Astrocyte (in vitro differentiated cells and primary cell): ENCODE measurements around the gene MON1B. TPM values are rescaled to one million over a fixed set of nuclear protein-coding genes. Genes with fewer than 3 reads are reported as not detected.

Source experiments
- DNase-seq: peaks from one replicate; pipeline ENCODE4 v3.0.0-alpha.2; 2010; ENCODE audit warnings: low read depth
- FAIRE-seq: peaks from 2 replicates; lab custom pipeline; 2011; peaks lifted over from hg19 to GRCh38; lab: Jason Lieb, UNC
- H2AFZ ChIP-seq: 2 replicates; pipeline ENCODE4 v1.6.0; 2012; ENCODE audit warnings: low read depth, low read length, inconsistent platforms
- H3K27ac ChIP-seq: 2 replicates; pipeline ENCODE4 v1.5.1; 2011; ENCODE audit warnings: low read depth, low read length, inconsistent platforms
- H3K27me3 ChIP-seq: 2 replicates; pipeline ENCODE4 v1.6.0; 2011; ENCODE audit warnings: low read length, inconsistent platforms; ENCODE audit not compliant: insufficient read depth
- H3K36me3 ChIP-seq: 2 replicates; pipeline ENCODE4 v1.5.1; 2011; ENCODE audit warnings: low read length, inconsistent platforms; ENCODE audit not compliant: insufficient read depth
- H3K4me1 ChIP-seq: 2 replicates; pipeline ENCODE4 v1.5.1; 2011; ENCODE audit warnings: low read length, inconsistent platforms; ENCODE audit not compliant: insufficient read depth
- H3K4me2 ChIP-seq: 2 replicates; pipeline ENCODE4 v1.6.0; 2012; ENCODE audit warnings: low read length, inconsistent platforms
- H3K4me3 ChIP-seq: 2 replicates; pipeline ENCODE4 v1.5.1; 2011; ENCODE audit warnings: low read depth, mild to moderate bottlenecking, low read length, inconsistent platforms; ENCODE audit not compliant: insufficient read depth
- H3K79me2 ChIP-seq: 2 replicates; pipeline ENCODE4 v1.6.0; 2012; ENCODE audit warnings: mild to moderate bottlenecking, low read length, inconsistent platforms; ENCODE audit not compliant: insufficient read depth
- H3K9ac ChIP-seq: 2 replicates; pipeline ENCODE4 v1.6.0; 2012; ENCODE audit warnings: mild to moderate bottlenecking, low read length, inconsistent platforms
- H3K9me3 ChIP-seq: 2 replicates; pipeline ENCODE4 v1.5.1; 2012; ENCODE audit warnings: low read depth, mild to moderate bottlenecking, low read length, inconsistent platforms; ENCODE audit not compliant: insufficient read depth
- H4K20me1 ChIP-seq: 2 replicates; pipeline ENCODE4 v1.6.0; 2012; ENCODE audit warnings: low read length, inconsistent platforms; ENCODE audit not compliant: insufficient read depth
- H3K27ac Mint-ChIP-seq: one replicate; pipeline ENCODE4 v1.8.0; 2021; ENCODE audit warnings: mild to moderate bottlenecking, mixed read lengths; ENCODE audit not compliant: unreplicated experiment
- H3K27me3 Mint-ChIP-seq: one replicate; pipeline ENCODE4 v1.8.0; 2021; ENCODE audit warnings: low read depth, mixed read lengths; ENCODE audit not compliant: unreplicated experiment
- H3K36me3 Mint-ChIP-seq: one replicate; pipeline ENCODE4 v1.8.0; 2021; ENCODE audit warnings: low read depth, mixed read lengths; ENCODE audit not compliant: unreplicated experiment
- H3K4me1 Mint-ChIP-seq: one replicate; pipeline ENCODE4 v1.8.0; 2021; ENCODE audit warnings: low read depth, mixed read lengths; ENCODE audit not compliant: unreplicated experiment
- H3K4me3 Mint-ChIP-seq: one replicate; pipeline ENCODE4 v1.8.0; 2021; ENCODE audit warnings: mild to moderate bottlenecking, moderate library complexity, mixed read lengths; ENCODE audit not compliant: unreplicated experiment
- H3K9me3 Mint-ChIP-seq: one replicate; pipeline ENCODE4 v1.8.0; 2021; ENCODE audit warnings: mild to moderate bottlenecking, mixed read lengths; ENCODE audit not compliant: unreplicated experiment
- EZH2 ChIP-seq: IDR thresholded peaks from 2 replicates; pipeline ENCODE4 v1.6.1; 2012; ENCODE audit warnings: mild to moderate bottlenecking, low read length, inconsistent platforms; ENCODE audit not compliant: insufficient read depth
- total RNA-seq: library from RNA; stranded (reverse); gene quantifications from 2 replicates; pipeline ENCODE4 v1.2.1, GENCODE V29; 2021
- TF ChIP-seq, protein P1 (sequence below): IDR thresholded peaks from 2 replicates; pipeline ENCODE4 v1.5.1; 2011; ENCODE audit warnings: low read depth, mild to moderate bottlenecking, inconsistent platforms, low read length, moderate library complexity; ENCODE audit not compliant: insufficient read depth

Gene MON1B
- total RNA-seq, 1 donor from 2014 or later: 40.5 TPM

DNA sequence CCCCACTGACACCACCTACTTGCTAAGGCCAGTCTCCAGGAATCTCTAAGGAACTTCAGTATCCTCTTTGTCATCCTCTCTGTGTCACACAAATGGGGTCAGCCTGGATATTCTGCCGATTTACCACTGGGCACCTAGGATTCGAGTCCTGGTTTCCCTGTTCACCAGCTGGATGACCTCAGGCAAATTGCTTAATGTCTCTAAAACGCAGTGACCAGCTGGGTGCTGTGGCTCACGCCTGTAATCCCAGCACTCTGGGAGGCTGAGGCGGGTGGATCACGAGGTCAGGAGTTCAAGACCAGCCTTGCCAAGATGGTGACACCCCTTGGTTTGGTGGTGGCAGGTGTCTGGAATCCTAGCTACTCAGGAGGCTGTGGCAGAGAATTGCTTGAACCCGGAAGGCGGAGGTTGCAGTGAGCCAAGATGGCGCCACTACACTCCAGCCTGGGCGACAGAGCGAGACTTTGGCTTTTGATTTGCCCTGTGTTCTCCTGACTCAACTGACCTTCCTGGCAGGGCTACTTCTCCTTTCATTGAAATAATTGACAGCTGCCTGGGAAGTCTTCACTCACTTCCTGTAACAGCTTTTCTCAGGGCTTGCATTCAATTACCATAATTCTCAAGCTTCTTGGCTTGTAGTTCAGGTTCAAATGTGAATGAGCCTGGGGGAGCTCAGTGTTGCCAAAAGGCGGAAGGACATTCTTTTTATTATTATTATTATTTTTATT lies 23.6 kb downstream of the MON1B start:
- H3K4me3 Mint-ChIP-seq: no peak overlapping the region
- H4K20me1 ChIP-seq: no peaks in the 10 kb centered on the region
- H3K4me1 Mint-ChIP-seq: peaks cover 7% of the 10 kb centered on the region
- no peaks in the 10 kb centered on the region for H3K36me3 ChIP-seq
- peaks cover 6% of the 10 kb centered on the region for H3K27me3 Mint-ChIP-seq
- DNase-seq (no peak), FAIRE-seq (no peak)
- no peak overlapping the region for H3K4me2 ChIP-seq
- H3K27ac ChIP-seq: peak overlapping the region; percentile 15
- TF ChIP-seq, protein P1, sequence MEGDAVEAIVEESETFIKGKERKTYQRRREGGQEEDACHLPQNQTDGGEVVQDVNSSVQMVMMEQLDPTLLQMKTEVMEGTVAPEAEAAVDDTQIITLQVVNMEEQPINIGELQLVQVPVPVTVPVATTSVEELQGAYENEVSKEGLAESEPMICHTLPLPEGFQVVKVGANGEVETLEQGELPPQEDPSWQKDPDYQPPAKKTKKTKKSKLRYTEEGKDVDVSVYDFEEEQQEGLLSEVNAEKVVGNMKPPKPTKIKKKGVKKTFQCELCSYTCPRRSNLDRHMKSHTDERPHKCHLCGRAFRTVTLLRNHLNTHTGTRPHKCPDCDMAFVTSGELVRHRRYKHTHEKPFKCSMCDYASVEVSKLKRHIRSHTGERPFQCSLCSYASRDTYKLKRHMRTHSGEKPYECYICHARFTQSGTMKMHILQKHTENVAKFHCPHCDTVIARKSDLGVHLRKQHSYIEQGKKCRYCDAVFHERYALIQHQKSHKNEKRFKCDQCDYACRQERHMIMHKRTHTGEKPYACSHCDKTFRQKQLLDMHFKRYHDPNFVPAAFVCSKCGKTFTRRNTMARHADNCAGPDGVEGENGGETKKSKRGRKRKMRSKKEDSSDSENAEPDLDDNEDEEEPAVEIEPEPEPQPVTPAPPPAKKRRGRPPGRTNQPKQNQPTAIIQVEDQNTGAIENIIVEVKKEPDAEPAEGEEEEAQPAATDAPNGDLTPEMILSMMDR: no peak
- TF ChIP-seq EZH2: no peak
- no peak overlapping the region for H2AFZ ChIP-seq
- no peaks in the 10 kb centered on the region for H3K27me3 ChIP-seq
- no peak overlapping the region for H3K9ac ChIP-seq
- peaks cover 16% of the 10 kb centered on the region for H3K4me1 ChIP-seq
- H3K36me3 Mint-ChIP-seq: no peaks in the 10 kb centered on the region
- H3K9me3 ChIP-seq: no peaks in the 10 kb centered on the region
- H3K27ac Mint-ChIP-seq: no peak overlapping the region
- H3K9me3 Mint-ChIP-seq: no peaks in the 10 kb centered on the region
- no peak overlapping the region for H3K4me3 ChIP-seq
- H3K79me2 ChIP-seq: no peaks in the 10 kb centered on the region

DNA sequence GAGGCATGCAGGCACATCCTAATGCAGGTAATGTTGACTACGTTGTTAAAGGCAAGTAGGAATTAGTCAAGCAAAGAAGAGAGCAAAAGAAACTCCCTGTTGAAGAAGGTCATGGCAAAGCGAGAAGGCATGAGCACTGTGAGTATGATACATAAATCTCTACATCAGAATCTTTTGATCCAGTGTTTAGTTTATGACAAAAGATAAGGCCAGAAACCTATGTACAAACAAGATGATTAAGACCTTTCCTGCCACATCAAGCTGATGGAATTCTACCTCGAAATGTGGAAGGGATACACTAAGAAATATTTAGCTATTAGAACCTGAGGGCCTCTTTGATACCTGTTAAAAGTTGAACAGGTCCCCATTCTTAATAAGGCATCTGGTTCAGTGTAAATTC lies 28.4 kb downstream of the MON1B start:
- no peaks in the 10 kb centered on the region for H3K9me3 Mint-ChIP-seq
- Histone ChIP-seq H3K79me2 (no peaks in the 10 kb centered on the region), H4K20me1 (no peaks in the 10 kb centered on the region), H2AFZ (no peak overlapping the region), H3K9me3 (no peaks in the 10 kb centered on the region), H3K4me1 (peaks cover 3% of the 10 kb centered on the region), H3K27me3 (no peaks in the 10 kb centered on the region), H3K4me3 (no peak overlapping the region), H3K27ac (no peak overlapping the region), H3K4me2 (no peak overlapping the region), H3K36me3 (no peaks in the 10 kb centered on the region), H3K9ac (no peak overlapping the region)
- FAIRE-seq: no peak
- H3K4me1 Mint-ChIP-seq: peaks cover 3% of the 10 kb centered on the region
- H3K36me3 Mint-ChIP-seq: no peaks in the 10 kb centered on the region
- DNase-seq: no peak
- H3K27me3 Mint-ChIP-seq: no peaks in the 10 kb centered on the region
- peak overlapping the region; percentile 5 for H3K27ac Mint-ChIP-seq
- H3K4me3 Mint-ChIP-seq: no peak overlapping the region
- TF ChIP-seq, protein P1: no peak
- no peak for TF ChIP-seq EZH2

DNA sequence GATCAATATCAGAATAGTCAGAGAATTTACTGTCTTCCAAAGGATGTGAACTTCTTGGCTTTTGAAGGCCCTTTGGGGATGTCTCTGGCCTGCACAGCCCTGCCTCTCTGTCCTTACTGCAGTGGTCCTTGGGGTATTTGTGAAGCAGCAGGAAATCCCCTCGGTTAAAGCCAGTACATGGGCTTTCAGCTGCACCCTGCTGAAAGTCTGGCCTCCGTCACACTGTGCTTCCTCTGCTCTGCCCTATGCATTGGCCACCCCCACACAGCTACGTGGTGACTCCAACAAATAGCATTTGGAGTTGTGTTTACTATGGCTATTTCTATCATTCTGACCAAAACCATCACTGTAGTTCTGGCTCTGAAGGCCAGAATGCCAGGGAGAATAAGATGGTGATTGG lies 29.4 kb downstream of the MON1B start:
- no peak overlapping the region for H2AFZ ChIP-seq
- no peaks in the 10 kb centered on the region for H3K9me3 ChIP-seq
- Mint-ChIP-seq H3K4me3 (no peak overlapping the region), H3K27ac (no peak overlapping the region), H3K36me3 (no peaks in the 10 kb centered on the region), H3K4me1 (peaks cover 3% of the 10 kb centered on the region), H3K27me3 (no peaks in the 10 kb centered on the region), H3K9me3 (no peaks in the 10 kb centered on the region)
- no peaks in the 10 kb centered on the region for H3K79me2 ChIP-seq
- H3K27ac ChIP-seq: no peak overlapping the region
- no peaks in the 10 kb centered on the region for H3K27me3 ChIP-seq
- H3K4me1 ChIP-seq: no peaks in the 10 kb centered on the region
- no peak for FAIRE-seq
- no peak overlapping the region for H3K9ac ChIP-seq
- H3K36me3 ChIP-seq: no peaks in the 10 kb centered on the region
- no peak for TF ChIP-seq EZH2
- TF ChIP-seq, protein P1: no peak
- H3K4me2 ChIP-seq: no peak overlapping the region
- H3K4me3 ChIP-seq: no peak overlapping the region
- no peak for DNase-seq
- H4K20me1 ChIP-seq: no peaks in the 10 kb centered on the region
